Ovary (tissue), 9 donors: ENCODE data around the gene CAMTA1. TPM values are rescaled to one million over a fixed set of nuclear protein-coding genes. Genes with fewer than 3 reads are reported as not detected.

Experiments used
- DNase-seq, 5 donors: peaks; one replicate each; pipeline ENCODE4 v3.0.0-alpha.2; 2019 to 2020
- H3K27ac ChIP-seq, 2 donors: fragments of 200-600 bp; one replicate each; pipeline versions ENCODE4 v1.5.1 to v1.8.0; 2019 to 2022
- H3K27me3 ChIP-seq: fragments of 200-600 bp; one replicate; pipeline ENCODE4 v1.8.0; 2022
- H3K36me3 ChIP-seq: fragments of 200-600 bp; sonication (generic); one replicate; pipeline ENCODE4 v1.5.1; 2019
- H3K4me1 ChIP-seq: one replicate; pipeline ENCODE4 v1.8.1; 2013; ENCODE audit warnings: mild to moderate bottlenecking, moderate library complexity; ENCODE audit not compliant: insufficient read depth
- H3K4me3 ChIP-seq: fragments of 200-600 bp; sonication (generic); one replicate; pipeline ENCODE4 v1.5.1; 2017
- H3K9me3 ChIP-seq, 2 donors: fragments of 200-600 bp in 1 of 2; sonication (generic) in 1 of 2; one replicate each; pipeline versions ENCODE4 v1.5.1 to v1.8.1; 2013 to 2019; ENCODE audit warnings: mild to moderate bottlenecking in 1 of 2, moderate library complexity in 1 of 2
- CTCF ChIP-seq, 3 donors: fragments of 450-650 bp in 2 of 3; fragments of 200-600 bp in 1 of 3; IDR thresholded peaks; one replicate each; pipeline versions ENCODE4 v1.5.1 to v1.8.0; 2016 to 2022; ENCODE audit warnings: antibody characterized with exemption in 3 of 3, mild to moderate bottlenecking in 1 of 3
- EP300 ChIP-seq: sonication (generic); formaldehyde crosslinking; IDR thresholded peaks from one replicate; pipeline ENCODE4 v1.6.1; 2017; ENCODE audit warnings: antibody characterized with exemption
- POLR2A ChIP-seq: fragments of 450-650 bp; IDR thresholded peaks from one replicate; pipeline ENCODE4 v1.6.1; 2017; ENCODE audit warnings: antibody characterized with exemption, mild to moderate bottlenecking, moderate library complexity
- WGBS, 3 donors: extraction: QIAGEN DNeasy Blood & Tissue Kit in 1 of 3; methylation state at CpG; one replicate each; pipeline versions ENCODE4 v1.1.5 to v1.1.7; 2013 to 2017; 5-methylcytosine and 5-hydroxymethylcytosine counted together
- intact Hi-C, 4 donors: fragments of 100-400 bp; cut with DNase I; formaldehyde crosslinking; loops; one replicate each; pipeline versions ENCODE4 v1.11.0 to v1.15.1; 2022 to 2023
- polyA plus RNA-seq, 2 donors: library from polyadenylated mRNA; stranded (reverse); fragments of 200-250 nt in 1 of 2; fragments of 350-450 nt in 1 of 2; fragmentation: Illumina TruSeq in 1 of 2; extraction: RNeasy Lipid Tissue Mini Kit (QIAGEN cat#74804) in 1 of 2; gene quantifications; one replicate each; pipeline ENCODE4 v1.2.3, GENCODE V29; 2013 to 2014
- total RNA-seq, 7 donors: library from RNA; depleted of rRNA in 2 of 7; stranded (reverse); fragments of >200 nt in 2 of 7; fragmentation: NEBNext Ultra II Directional in 3 of 7; extraction: Animal tissue kit (Norgen Biotek cat#: 25700) in 3 of 7; gene quantifications; one replicate each; pipeline versions ENCODE4 v1.1.0 to v1.2.4, GENCODE V29; 2016 to 2023
- donor health status: DM: no; HTN: no; CAD: no; lungs with moderate emphysema.
- donor health status: DM: no; HTN: no; CAD: no.
- donor health status: Bipolar disorder and iron deficiency.
- donor health status: DM: yes; HTN: yes; CAD: no.
- donor health status: DM: no; HTN: no; CAD: no.
- donor health status: DM: yes; HTN: yes; CAD: no.

Gene CAMTA1
- total and polyA plus RNA-seq, 9 donors: 51.1 to 150 (median 67.4) TPM

GRCh38 chr1:7553042-7553690 lies 767.9 kb downstream of the CAMTA1 start:
- Histone ChIP-seq H3K27ac (no peak overlapping the region), H3K4me1 (peaks cover 6% of the 10 kb centered on the region), H3K36me3 (no peaks in the 10 kb centered on the region), H3K4me3 (no peak overlapping the region), H3K9me3 (no peaks in the 10 kb centered on the region), H3K27me3 (no peaks in the 10 kb centered on the region)
- TF ChIP-seq CTCF (IDR thresholded peaks at IDR 0.05): no peak
- TF ChIP-seq EP300: no peak
- intact Hi-C loops: no loop called here
- no peak for DNase-seq
- 79 to 86% (median 81%) methylated on average over 3 of the region's 3 CpGs for WGBS, 3 donors

- intact Hi-C loops: no loop called here
- no peak for TF ChIP-seq POLR2A
- no peak for TF ChIP-seq CTCF (IDR thresholded peaks at IDR 0.05)
- no peak for TF ChIP-seq EP300
- Histone ChIP-seq H3K27ac (no peak overlapping the region), H3K27me3 (no peaks in the 10 kb centered on the region), H3K4me1 (peaks cover 7% of the 10 kb centered on the region), H3K36me3 (no peaks in the 10 kb centered on the region), H3K9me3 (no peaks in the 10 kb centered on the region), H3K4me3 (no peak overlapping the region)
- peak in 1 of 5 donors; percentile 5 for DNase-seq
- WGBS, 3 donors: 52 to 64% (median 59%) methylated on average over 8 of the region's 8 CpGs
These were observed 769.4 kb downstream of the CAMTA1 start for GRCh38 chr1:7554385-7555235.

- WGBS, 3 donors: 83 to 88% (median 83%) methylated on average over 12 of the region's 12 CpGs
- TF ChIP-seq POLR2A (no peak), EP300 (no peak), CTCF (IDR thresholded peaks at IDR 0.05) (no peak)
- intact Hi-C loops: no loop called here
These were observed 770.3 kb downstream of the CAMTA1 start for GRCh38 chr1:7555391-7556185.

GRCh38 chr1:7557301-7557891 lies 772.1 kb downstream of the CAMTA1 start:
- no peak for DNase-seq
- Histone ChIP-seq H3K4me1 (peaks cover 7% of the 10 kb centered on the region), H3K27ac (no peak overlapping the region), H3K9me3 (no peaks in the 10 kb centered on the region), H3K4me3 (no peak overlapping the region), H3K27me3 (no peaks in the 10 kb centered on the region), H3K36me3 (no peaks in the 10 kb centered on the region)
- TF ChIP-seq EP300 (no peak), POLR2A (no peak), CTCF (IDR thresholded peaks at IDR 0.05) (no peak)
- 14 to 26% (median 15%) methylated on average over 10 of the region's 10 CpGs for WGBS, 3 donors
- intact Hi-C loops: no loop called here

More at GRCh38 chr1:7555391-7556185, 770.3 kb downstream of the CAMTA1 start:
- H3K27me3 ChIP-seq: no peaks in the 10 kb centered on the region
- H3K36me3 ChIP-seq: no peaks in the 10 kb centered on the region
- no peaks in the 10 kb centered on the region for H3K9me3 ChIP-seq
- DNase-seq: no peak
- no peak overlapping the region for H3K27ac ChIP-seq
- H3K4me1 ChIP-seq: peaks cover 7% of the 10 kb centered on the region
- H3K4me3 ChIP-seq: no peak overlapping the region
